Ascending aorta (tissue), 2 donors: ENCODE data around the gene WAPL. TPM values are rescaled to one million over a fixed set of nuclear protein-coding genes. Genes with fewer than 3 reads are reported as not detected.

Experiments used
- DNase-seq, 2 donors: peaks; one replicate each; pipeline ENCODE4 v3.0.0-alpha.2; 2019; ENCODE audit warnings: low spot score in 2 of 2
- H3K27ac ChIP-seq, 2 donors: fragments of 200-600 bp; sonication (generic); one replicate each; pipeline ENCODE4 v1.5.1; 2016 to 2017; ENCODE audit warnings: mild to moderate bottlenecking in 1 of 2
- H3K27me3 ChIP-seq: fragments of 200-600 bp; sonication (generic); one replicate; pipeline ENCODE4 v1.5.1; 2017
- H3K36me3 ChIP-seq, 2 donors: fragments of 200-600 bp; sonication (generic); one replicate each; pipeline ENCODE4 v1.5.1; 2016
- H3K4me1 ChIP-seq, 2 donors: fragments of 200-600 bp; sonication (generic); one replicate each; pipeline ENCODE4 v1.5.1; 2016 to 2017; ENCODE audit warnings: mild to moderate bottlenecking in 1 of 2
- H3K4me3 ChIP-seq, 2 donors: fragments of 200-600 bp; sonication (generic); one replicate each; pipeline ENCODE4 v1.5.1; 2016 to 2017; ENCODE audit warnings: mild to moderate bottlenecking in 1 of 2
- H3K9me3 ChIP-seq, 2 donors: fragments of 200-600 bp; sonication (generic); one replicate each; pipeline ENCODE4 v1.5.1; 2016
- intact Hi-C: fragments of 100-400 bp; cut with DNase I; formaldehyde crosslinking; loops from one replicate; pipeline ENCODE4 v1.15.1; 2023
- total RNA-seq: library from RNA; depleted of rRNA; stranded (reverse); fragments of >200 nt; gene quantifications from one replicate; pipeline ENCODE4 v1.1.0, GENCODE V29; 2016
- TF ChIP-seq, protein P1 (sequence below), 3 experiments: fragments of 200-600 bp in 2 of 3; fragments of 450-650 bp in 1 of 3; sonication (generic) in 2 of 3; IDR thresholded peaks; one replicate each; pipeline ENCODE4 v1.5.1; 2016 to 2019; ENCODE audit warnings: antibody characterized with exemption in 3 of 3, mild to moderate bottlenecking in 1 of 3, moderate library complexity in 1 of 3

WAPL gene
- total RNA-seq, 1 donor from 2014 or later, result 14.7 TPM

- TF ChIP-seq, protein P1, sequence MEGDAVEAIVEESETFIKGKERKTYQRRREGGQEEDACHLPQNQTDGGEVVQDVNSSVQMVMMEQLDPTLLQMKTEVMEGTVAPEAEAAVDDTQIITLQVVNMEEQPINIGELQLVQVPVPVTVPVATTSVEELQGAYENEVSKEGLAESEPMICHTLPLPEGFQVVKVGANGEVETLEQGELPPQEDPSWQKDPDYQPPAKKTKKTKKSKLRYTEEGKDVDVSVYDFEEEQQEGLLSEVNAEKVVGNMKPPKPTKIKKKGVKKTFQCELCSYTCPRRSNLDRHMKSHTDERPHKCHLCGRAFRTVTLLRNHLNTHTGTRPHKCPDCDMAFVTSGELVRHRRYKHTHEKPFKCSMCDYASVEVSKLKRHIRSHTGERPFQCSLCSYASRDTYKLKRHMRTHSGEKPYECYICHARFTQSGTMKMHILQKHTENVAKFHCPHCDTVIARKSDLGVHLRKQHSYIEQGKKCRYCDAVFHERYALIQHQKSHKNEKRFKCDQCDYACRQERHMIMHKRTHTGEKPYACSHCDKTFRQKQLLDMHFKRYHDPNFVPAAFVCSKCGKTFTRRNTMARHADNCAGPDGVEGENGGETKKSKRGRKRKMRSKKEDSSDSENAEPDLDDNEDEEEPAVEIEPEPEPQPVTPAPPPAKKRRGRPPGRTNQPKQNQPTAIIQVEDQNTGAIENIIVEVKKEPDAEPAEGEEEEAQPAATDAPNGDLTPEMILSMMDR (IDR thresholded peaks at IDR 0.05), result no peak
- no peaks in the 10 kb centered on the region for H3K4me1 ChIP-seq
- intact Hi-C loops, result no loop called here
- H3K9me3 ChIP-seq, result no peaks in the 10 kb centered on the region
- DNase-seq, result no peak
- H3K36me3 ChIP-seq, result no peaks in the 10 kb centered on the region
- no peak overlapping the region for H3K4me3 ChIP-seq
- H3K27ac ChIP-seq, result no peak overlapping the region
- peaks cover 11% of the 10 kb centered on the region for H3K27me3 ChIP-seq
Measured at GRCh38 chr10:86388119-86388704, 133.4 kb downstream of the WAPL start.

GRCh38 chr10:86387178-86387794, 134.3 kb downstream of the WAPL start:
- intact Hi-C loops, result no loop called here
- no peaks in the 10 kb centered on the region for H3K36me3 ChIP-seq
- no peak overlapping the region for H3K27ac ChIP-seq
- TF ChIP-seq, protein P1 (IDR thresholded peaks at IDR 0.05), result no peak
- H3K9me3 ChIP-seq, result no peaks in the 10 kb centered on the region
- H3K4me1 ChIP-seq, result no peaks in the 10 kb centered on the region
- H3K27me3 ChIP-seq, result peaks cover 11% of the 10 kb centered on the region
- no peak overlapping the region for H3K4me3 ChIP-seq
- DNase-seq, result no peak

DNA sequence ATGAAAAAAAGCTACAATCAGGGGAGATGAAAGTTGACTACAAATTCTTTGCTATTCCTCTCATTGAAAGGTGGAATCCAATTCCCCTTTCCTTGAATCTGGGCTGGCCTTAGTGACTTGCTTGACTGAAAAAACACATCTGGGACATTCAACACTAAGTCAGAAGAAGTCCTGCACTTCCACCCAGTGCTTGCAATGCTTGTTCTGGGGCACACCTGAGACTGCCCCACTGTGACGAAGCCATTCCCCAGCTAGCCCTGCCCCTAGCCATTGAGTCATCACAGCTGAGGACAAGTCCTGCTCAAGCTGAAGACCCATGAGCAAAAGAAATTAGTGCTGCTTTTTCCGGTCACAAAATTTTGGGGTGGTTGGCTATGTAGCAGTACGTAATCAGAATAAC, 135.8 kb downstream of the WAPL start:
- TF ChIP-seq, protein P1 (IDR thresholded peaks at IDR 0.05), result no peak
- Histone ChIP-seq H3K9me3 (no peaks in the 10 kb centered on the region), H3K27me3 (peaks cover 11% of the 10 kb centered on the region), H3K36me3 (no peaks in the 10 kb centered on the region), H3K27ac (no peak overlapping the region), H3K4me1 (no peaks in the 10 kb centered on the region), H3K4me3 (no peak overlapping the region)
- intact Hi-C loops, result no loop called here
- no peak for DNase-seq

Other genes starting within 250 kb of the WAPL start
- 1.4 TPM for gene GRID1, start 155.0 kb downstream of the WAPL start, total RNA-seq
- not detected for gene OPN4, start 132.8 kb upstream of the WAPL start, total RNA-seq
- gene LDB3, start 146.7 kb upstream of the WAPL start, total RNA-seq, result 27.4 TPM
- 12.9 TPM for gene BMPR1A, start 234.8 kb upstream of the WAPL start, total RNA-seq